ENCODE measurements around the gene PCBP4.

Gene PCBP4

GRCh38 chr3:51971350-51971749, 4.1 kb upstream of the PCBP4 start:
- no peak for TF ChIP-seq CTCF (IDR thresholded peaks at IDR 0.05; ENCODE audit: low read depth, low read length)
- no peak overlapping the region for H3K4me3 ChIP-seq (replicated peaks in 1 of 2; ENCODE audit: low read depth in 2 of 2, low read length in 2 of 2)
- no peak for DNase-seq (ENCODE audit: low read depth in 2 of 2)

- no peak for DNase-seq (ENCODE audit: low read depth in 2 of 2)
- TF ChIP-seq CTCF (IDR thresholded peaks at IDR 0.05; ENCODE audit: low read depth, low read length), result no peak
- H3K4me3 ChIP-seq (replicated peaks in 1 of 2; ENCODE audit: low read depth in 2 of 2, low read length in 2 of 2), result no peak overlapping the region
Measured at GRCh38 chr3:51970606-51971300, 3.5 kb upstream of the PCBP4 start.

GRCh38 chr3:51969841-51970240, 2.6 kb upstream of the PCBP4 start:
- H3K4me3 ChIP-seq (replicated peaks in 1 of 2; ENCODE audit: low read depth in 2 of 2, low read length in 2 of 2), result no peak overlapping the region
- DNase-seq (ENCODE audit: low read depth in 2 of 2), result no peak
- no peak for TF ChIP-seq CTCF (IDR thresholded peaks at IDR 0.05; ENCODE audit: low read depth, low read length)

GRCh38 chr3:51968883-51969678, 1.8 kb upstream of the PCBP4 start:
- no peak overlapping the region for H3K4me3 ChIP-seq (replicated peaks in 1 of 2; ENCODE audit: low read depth in 2 of 2, low read length in 2 of 2)
- DNase-seq (ENCODE audit: low read depth in 2 of 2), result no peak
- TF ChIP-seq CTCF (IDR thresholded peaks at IDR 0.05; ENCODE audit: low read depth, low read length), result no peak

DNA sequence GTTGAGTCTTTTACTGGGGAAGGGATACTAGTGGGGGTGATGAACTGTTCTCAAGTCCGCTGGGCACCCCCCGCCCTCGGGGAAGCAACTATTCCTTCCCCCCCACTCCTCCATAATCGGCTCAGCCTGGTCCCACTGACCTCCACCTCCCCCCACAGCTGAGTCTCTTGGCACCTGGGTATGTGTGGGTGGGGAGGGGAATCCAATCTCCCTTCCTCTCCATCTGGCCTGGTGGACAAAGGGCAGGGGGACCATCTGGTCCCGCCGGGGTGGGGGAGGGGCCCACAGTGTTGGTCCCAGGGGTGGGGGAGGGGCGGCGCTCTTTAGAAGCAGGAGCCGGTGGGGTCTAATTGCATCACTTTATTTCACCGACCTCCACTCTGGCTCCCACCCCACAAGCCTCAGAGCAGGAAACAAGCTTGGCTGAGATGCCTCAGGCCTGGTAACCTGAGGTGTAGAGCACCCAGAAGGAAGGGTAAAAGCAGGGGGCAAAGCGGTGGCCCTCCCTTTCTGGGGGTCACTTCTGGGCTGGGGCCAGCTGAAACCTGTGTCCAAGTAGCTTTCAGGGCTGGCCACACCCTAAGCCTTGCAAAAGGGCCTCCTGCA, 1.0 kb upstream of the PCBP4 start:
- no peak for TF ChIP-seq CTCF (IDR thresholded peaks at IDR 0.05; ENCODE audit: low read depth, low read length)
- DNase-seq (ENCODE audit: low read depth in 2 of 2), result peak in 1 of 2 donors; percentile 38
- H3K4me3 ChIP-seq (replicated peaks in 1 of 2; ENCODE audit: low read depth in 2 of 2, low read length in 2 of 2), result peak overlapping the region; percentile 60 to 67

GRCh38 chr3:51966922-51967383, 301 bp downstream of the PCBP4 start:
- peak overlapping the region; percentile 67 to 68 for H3K4me3 ChIP-seq (replicated peaks in 1 of 2; ENCODE audit: low read depth in 2 of 2, low read length in 2 of 2)
- TF ChIP-seq CTCF (IDR thresholded peaks at IDR 0.05; ENCODE audit: low read depth, low read length), result no peak
- no peak for DNase-seq (ENCODE audit: low read depth in 2 of 2)
